SH-SY5Y (cell line): ENCODE results near the gene WSCD1.

ENCODE experiments used
- GATA2 ChIP-seq: IDR thresholded peaks from 2 replicates; pipeline ENCODE4 v1.6.1; 2011; ENCODE audit warnings: mild to moderate bottlenecking, low read depth, low read length
- GATA3 ChIP-seq: IDR thresholded peaks from 2 replicates; pipeline ENCODE4 v1.6.1; 2011; ENCODE audit warnings: low read depth, mild to moderate bottlenecking, low read length, moderate library complexity

Gene WSCD1

GRCh38 chr17:6135996-6136395, 65.8 kb downstream of the WSCD1 start:
- TF ChIP-seq GATA3 (no peak), GATA2 (no peak)

DNA sequence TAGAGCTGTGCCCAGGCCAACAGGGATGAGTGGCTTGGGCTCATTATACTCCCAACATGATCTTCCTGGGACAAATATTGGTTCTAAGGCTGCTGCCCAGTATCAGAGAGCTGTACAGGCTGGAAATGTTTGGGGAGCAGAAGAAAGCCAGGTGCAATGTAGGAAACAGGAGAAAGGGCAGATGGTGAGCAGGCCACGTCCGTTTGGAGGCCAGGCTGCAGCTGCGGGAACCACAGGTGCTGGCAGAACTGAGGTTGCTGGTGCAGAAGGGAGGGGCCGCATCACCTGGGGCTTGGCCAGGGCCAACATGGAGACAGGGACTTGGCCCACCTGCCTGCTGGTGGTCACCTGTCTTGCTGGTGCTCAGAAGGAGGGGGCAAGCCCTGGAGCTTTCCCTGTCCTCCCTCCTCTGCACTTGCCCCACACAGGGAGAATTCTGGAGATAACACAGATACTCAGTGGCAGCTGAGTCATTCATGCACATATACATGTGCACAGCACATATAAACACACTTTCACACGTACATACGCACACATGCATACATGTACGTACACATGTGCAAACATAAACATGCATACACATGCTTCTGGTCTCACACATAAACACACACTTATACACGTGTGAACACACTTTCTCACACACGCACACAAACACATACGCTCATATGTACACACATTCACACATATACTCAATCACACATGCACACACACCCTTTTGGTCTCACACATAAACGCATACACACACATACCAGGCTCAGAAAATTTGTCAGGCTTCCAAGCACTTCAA, 67.7 kb downstream of the WSCD1 start:
- no peak for TF ChIP-seq GATA3
- no peak for TF ChIP-seq GATA2

DNA sequence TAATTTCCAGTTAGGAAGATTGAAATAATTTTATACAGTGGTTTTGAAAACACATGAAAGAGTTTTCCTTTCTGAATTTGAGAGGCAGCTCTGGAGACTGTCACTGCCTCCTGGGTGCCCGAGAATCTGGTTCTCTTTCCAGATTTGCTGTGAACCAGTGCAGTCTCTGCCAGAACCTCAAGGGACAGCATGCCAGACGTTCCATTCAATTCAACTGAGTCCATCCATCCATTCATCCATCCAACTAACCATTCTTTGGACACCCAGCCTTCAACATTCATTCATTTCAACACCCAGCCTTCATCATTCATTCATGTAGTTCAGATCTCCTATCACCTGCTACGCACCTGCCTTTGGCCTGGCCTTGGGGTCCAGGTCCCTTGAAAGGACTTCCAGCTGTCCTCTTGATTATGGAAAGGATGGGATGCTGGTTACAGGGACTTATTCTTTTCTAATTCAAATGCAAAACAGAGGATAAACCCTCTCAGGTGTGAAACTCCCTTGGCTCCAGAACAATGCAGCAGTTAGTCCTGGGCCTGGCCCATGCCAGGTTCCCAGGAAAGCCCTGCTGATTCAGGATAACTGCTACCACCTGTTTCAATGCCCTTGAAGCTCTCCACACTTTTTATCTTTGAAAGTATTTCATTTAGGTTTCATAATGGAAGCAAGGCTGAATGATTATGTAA, 68.7 kb downstream of the WSCD1 start:
- TF ChIP-seq GATA3 (no peak), GATA2 (no peak)

- TF ChIP-seq GATA2 (no peak), GATA3 (no peak)
Measured at GRCh38 chr17:6139447-6139832, 69.3 kb downstream of the WSCD1 start.

DNA sequence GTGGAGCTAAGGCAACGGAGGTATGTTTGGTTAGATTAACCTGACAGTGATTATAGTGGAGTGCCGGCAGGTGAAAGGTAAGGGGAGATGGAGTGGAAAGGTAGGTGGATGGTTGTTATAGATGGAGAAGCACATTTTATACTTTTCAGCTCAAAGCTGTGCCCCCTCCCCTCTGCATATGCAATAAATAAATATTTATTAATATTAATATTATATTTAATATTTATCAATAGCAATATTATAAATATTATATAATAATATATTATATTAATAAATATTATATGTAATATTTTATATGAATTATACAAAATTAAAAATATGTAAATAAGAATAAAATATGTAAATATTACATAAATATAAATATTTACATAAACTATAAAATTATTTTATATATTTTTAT, 70.0 kb downstream of the WSCD1 start:
- TF ChIP-seq GATA2 (no peak), GATA3 (no peak)

DNA sequence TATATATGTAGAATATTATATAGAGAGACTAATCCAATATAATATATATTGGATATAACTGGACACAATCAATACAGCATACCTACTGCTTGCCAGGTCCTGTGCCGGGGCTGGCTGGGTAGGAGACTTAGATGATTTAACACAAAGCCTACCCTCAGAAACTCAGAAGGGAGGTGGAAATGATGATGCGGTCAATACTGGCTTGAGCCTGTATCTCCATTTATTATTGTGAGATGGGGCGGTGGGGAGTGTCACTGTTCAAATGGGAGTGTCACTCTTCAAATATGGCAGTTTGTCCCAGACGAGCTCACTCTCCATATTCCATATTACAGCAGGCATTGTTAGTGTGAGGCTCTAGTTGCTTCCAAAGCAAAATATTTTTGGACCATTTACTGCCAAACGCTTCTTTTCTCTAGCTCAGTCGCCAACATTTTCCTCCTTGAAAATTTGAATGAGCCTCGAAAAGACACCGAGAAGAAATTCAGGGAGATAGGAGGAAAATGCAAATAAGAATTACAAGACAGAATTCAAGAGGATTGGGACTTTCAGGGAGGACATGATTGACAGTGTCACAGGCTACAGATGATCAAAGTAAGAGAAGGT, 70.7 kb downstream of the WSCD1 start:
- TF ChIP-seq GATA3 (no peak), GATA2 (no peak)

- TF ChIP-seq GATA3 (no peak), GATA2 (no peak)
Measured at GRCh38 chr17:6142701-6143100, 72.5 kb downstream of the WSCD1 start.

DNA sequence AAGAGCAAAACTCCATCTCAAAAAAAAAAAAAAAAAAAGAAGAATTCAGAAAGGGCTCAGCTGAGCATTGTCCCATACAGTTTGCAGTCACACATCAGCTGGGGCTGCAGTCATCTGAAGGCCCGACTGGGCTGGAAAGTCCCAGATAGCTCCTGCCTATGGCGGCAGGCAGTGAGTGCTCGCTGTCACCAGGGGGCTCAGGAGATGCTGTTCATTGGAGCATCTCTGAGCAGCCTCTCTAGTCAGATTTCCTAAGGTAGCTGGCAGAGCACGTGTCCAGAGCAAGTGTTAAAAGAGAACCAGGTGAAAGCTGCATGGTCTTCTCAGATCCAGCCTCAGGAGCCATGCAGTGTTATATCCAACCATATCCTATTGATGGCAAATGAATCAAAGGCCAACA, 75.8 kb downstream of the WSCD1 start:
- no peak for TF ChIP-seq GATA2
- no peak for TF ChIP-seq GATA3

DNA sequence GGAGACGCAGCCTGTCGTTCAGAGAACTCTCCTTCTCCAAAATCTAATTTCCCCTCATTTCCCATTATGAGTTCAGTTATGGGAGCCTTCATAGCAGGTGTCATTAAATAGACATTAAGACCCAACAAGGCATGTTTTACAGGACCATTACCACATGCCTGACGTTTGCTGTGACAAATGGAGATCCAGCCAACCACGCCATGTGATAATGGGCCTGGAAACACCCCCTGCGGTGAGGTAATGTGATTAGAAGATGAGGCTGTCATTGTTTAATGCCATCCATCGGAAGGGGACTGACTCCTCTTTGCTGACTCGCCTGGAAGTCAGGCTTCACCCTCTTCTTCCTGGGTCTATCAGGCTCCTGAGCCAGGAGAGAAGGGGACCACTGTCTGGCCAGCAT, 76.9 kb downstream of the WSCD1 start:
- TF ChIP-seq GATA2 (no peak), GATA3 (no peak)

GRCh38 chr17:6153375-6153774, 83.2 kb downstream of the WSCD1 start:
- TF ChIP-seq GATA2 (no peak), GATA3 (no peak)

- TF ChIP-seq GATA2 (no peak), GATA3 (no peak)
Measured at GRCh38 chr17:6157716-6158115, 87.5 kb downstream of the WSCD1 start.

GRCh38 chr17:6159541-6160231, 89.5 kb downstream of the WSCD1 start:
- TF ChIP-seq GATA3 = no peak
- no peak for TF ChIP-seq GATA2

GRCh38 chr17:6160232-6160555, 90.0 kb downstream of the WSCD1 start:
- TF ChIP-seq GATA3 = no peak
- no peak for TF ChIP-seq GATA2
